Neural cell (in vitro differentiated cells): Measurements from ENCODE around the gene CASTOR1. TPM values are rescaled to one million over a fixed set of nuclear protein-coding genes. Genes with fewer than 3 reads are reported as not detected.

Experiments
- H2AFZ ChIP-seq: fragments of 200-600, 300-800 bp; sonication (generic), shearing (Covaris generic); 2 replicates; pipeline ENCODE4 v1.6.0; 2014; ENCODE audit warnings: low read depth, mild to moderate bottlenecking, antibody characterized with exemption, low read length, moderate library complexity
- H3F3A ChIP-seq: fragments of 200-600 bp; shearing (Covaris generic); 2 replicates; pipeline ENCODE4 v1.6.1; 2016; ENCODE audit warnings: mild to moderate bottlenecking, moderate library complexity, mixed read lengths, antibody characterized with exemption, low read length; ENCODE audit not compliant: insufficient read depth, poor library complexity, severe bottlenecking
- H3K27ac ChIP-seq: fragments of 200-600, 300-800 bp; sonication (generic), shearing (Covaris generic); 2 replicates; pipeline ENCODE4 v1.5.1; 2014; ENCODE audit warnings: mild to moderate bottlenecking, low read length, moderate library complexity
- H3K27me3 ChIP-seq: fragments of 300-800, 200-600 bp; sonication (generic), shearing (Covaris generic); 2 replicates; pipeline ENCODE4 v1.6.0; 2014; ENCODE audit warnings: mild to moderate bottlenecking, low read depth, low read length, moderate library complexity; ENCODE audit not compliant: insufficient read depth
- H3K36me3 ChIP-seq: fragments of 300-800, 200-600 bp; sonication (generic), shearing (Covaris generic); 2 replicates; pipeline ENCODE4 v1.5.1; 2014; ENCODE audit warnings: mild to moderate bottlenecking, antibody characterized with exemption, low read length, moderate library complexity; ENCODE audit not compliant: insufficient read depth
- H3K4me2 ChIP-seq: fragments of 300-800, 200-600 bp; sonication (generic), shearing (Covaris generic); 2 replicates; pipeline ENCODE4 v1.6.0; 2014; ENCODE audit warnings: mild to moderate bottlenecking, low read length
- H3K4me3 ChIP-seq: fragments of 300-800, 200-600 bp; sonication (generic), shearing (Covaris generic); 2 replicates; pipeline ENCODE4 v1.5.1; 2014; ENCODE audit warnings: mild to moderate bottlenecking, low read length, moderate library complexity
- H3K79me2 ChIP-seq: fragments of 200-600 bp; shearing (Covaris generic); replicated peaks from 2 replicates; pipeline ENCODE4 v1.6.0; 2014; ENCODE audit warnings: mild to moderate bottlenecking, low read length, moderate library complexity; ENCODE audit not compliant: insufficient read depth
- H3K9ac ChIP-seq: fragments of 300-800, 200-600 bp; sonication (generic), shearing (Covaris generic); 2 replicates; pipeline ENCODE4 v1.6.1; 2016; ENCODE audit warnings: mild to moderate bottlenecking, low read length, mixed read lengths
- H3K9me2 ChIP-seq: fragments of 200-600 bp; shearing (Covaris generic); 2 replicates; pipeline ENCODE4 v1.6.1; 2016; ENCODE audit warnings: mild to moderate bottlenecking, low read length, mixed read lengths; ENCODE audit not compliant: insufficient read depth
- H3K9me3 ChIP-seq: fragments of 200-600, 300-800 bp; sonication (generic), shearing (Covaris generic); 2 replicates; pipeline ENCODE4 v1.6.1; 2016; ENCODE audit warnings: mild to moderate bottlenecking, mixed run types, low read length, moderate library complexity, mixed read lengths
- H4K20me1 ChIP-seq: fragments of 200-600 bp; shearing (Covaris generic); 2 replicates; pipeline ENCODE4 v1.6.1; 2016; ENCODE audit warnings: mild to moderate bottlenecking, mixed run types; ENCODE audit not compliant: insufficient read depth
- CTCF ChIP-seq: fragments of 450-650 bp; IDR thresholded peaks from 2 replicates; pipeline ENCODE4 v1.5.1; 2014; ENCODE audit warnings: antibody characterized with exemption, mild to moderate bottlenecking, moderate library complexity; ENCODE audit not compliant: poor library complexity, severe bottlenecking
- EZH2 ChIP-seq: fragments of 200-600, 300-800 bp; shearing (Covaris generic), sonication (generic); IDR thresholded peaks from 2 replicates; pipeline ENCODE4 v1.6.1; 2014; ENCODE audit warnings: antibody characterized with exemption, low read length, borderline replicate concordance, mild to moderate bottlenecking; ENCODE audit not compliant: insufficient read depth, poor library complexity, severe bottlenecking
- MXI1 ChIP-seq: fragments of 450-650 bp; conservative IDR thresholded peaks from 2 replicates; pipeline ENCODE4 v1.6.1; 2014; ENCODE audit warnings: antibody characterized with exemption, mild to moderate bottlenecking; ENCODE audit not compliant: poor library complexity, severe bottlenecking
- RAD21 ChIP-seq: fragments of 450-650 bp; conservative IDR thresholded peaks from 2 replicates; pipeline ENCODE4 v1.6.1; 2014; ENCODE audit warnings: antibody characterized with exemption, mild to moderate bottlenecking, moderate library complexity
- REST ChIP-seq: IDR thresholded peaks from 2 replicates; pipeline ENCODE4 v1.6.1; 2012; ENCODE audit warnings: borderline replicate concordance
- SMC3 ChIP-seq: fragments of 450-650 bp; conservative IDR thresholded peaks from 2 replicates; pipeline ENCODE4 v1.6.1; 2014; ENCODE audit warnings: antibody characterized with exemption, mild to moderate bottlenecking, moderate library complexity; ENCODE audit not compliant: poor library complexity
- TAF1 ChIP-seq: IDR thresholded peaks from 2 replicates; pipeline ENCODE4 v1.6.1; 2012; ENCODE audit warnings: low read depth
- polyA plus RNA-seq: library from polyadenylated mRNA; depleted of rRNA; stranded (reverse); fragments of >200 nt; gene quantifications from 2 replicates; pipeline ENCODE4 v1.2.3, GENCODE V29; 2014

The CASTOR1 gene
- polyA plus RNA-seq, 1 donor from 2014 or later, result 2.2 TPM

- H3K27ac ChIP-seq, result no peak overlapping the region
- no peaks in the 10 kb centered on the region for H4K20me1 ChIP-seq
- no peak for TF ChIP-seq SMC3
- no peaks in the 10 kb centered on the region for H3K9me2 ChIP-seq
- no peaks in the 10 kb centered on the region for H3K36me3 ChIP-seq
- no peak overlapping the region for H3K4me2 ChIP-seq
- no peak overlapping the region for H3K4me3 ChIP-seq
- H3F3A ChIP-seq, result no peaks in the 10 kb centered on the region
- no peaks in the 10 kb centered on the region for H3K79me2 ChIP-seq
- H3K9me3 ChIP-seq, result no peaks in the 10 kb centered on the region
- peaks cover 15% of the 10 kb centered on the region for H3K27me3 ChIP-seq
- no peak overlapping the region for H2AFZ ChIP-seq
- H3K9ac ChIP-seq, result no peak overlapping the region
Observed at GRCh38 chr22:30241576-30242371, 47.5 kb downstream of the CASTOR1 start.

GRCh38 chr22:30240541-30241417 lies 48.5 kb downstream of the CASTOR1 start:
- no peaks in the 10 kb centered on the region for H3K9me3 ChIP-seq
- H2AFZ ChIP-seq, result no peak overlapping the region
- no peak for TF ChIP-seq TAF1
- TF ChIP-seq CTCF, result no peak
- no peak for TF ChIP-seq EZH2
- TF ChIP-seq REST, result no peak
- no peak for TF ChIP-seq SMC3
- TF ChIP-seq RAD21, result no peak
- no peak for TF ChIP-seq MXI1
- no peak overlapping the region for H3K9ac ChIP-seq
- no peaks in the 10 kb centered on the region for H3K79me2 ChIP-seq
- H3K4me3 ChIP-seq, result no peak overlapping the region
- H3K27me3 ChIP-seq, result peaks cover 6% of the 10 kb centered on the region
- no peaks in the 10 kb centered on the region for H3K36me3 ChIP-seq
- no peak overlapping the region for H3K27ac ChIP-seq
- H4K20me1 ChIP-seq, result no peaks in the 10 kb centered on the region
- no peaks in the 10 kb centered on the region for H3K9me2 ChIP-seq
- H3F3A ChIP-seq, result no peaks in the 10 kb centered on the region
- H3K4me2 ChIP-seq, result no peak overlapping the region
